Tibial artery (tissue), 4 donors: ENCODE results near the gene NAT9.

Experiments used
- DNase-seq, 2 donors: peaks; one replicate each; pipeline ENCODE4 v3.0.0-alpha.2; 2019
- H3K27ac ChIP-seq, 2 donors: fragments of 200-600 bp; sonication (generic) in 1 of 2; 1 replicate in 1 of 2; 2 replicates in 1 of 2; pipeline ENCODE4 v1.5.1; 2018 to 2019; ENCODE audit warnings: mild to moderate bottlenecking in 1 of 2
- H3K27me3 ChIP-seq, 2 donors: fragments of 200-600 bp; sonication (generic) in 1 of 2; one replicate each; pipeline versions ENCODE4 v1.5.1 to v1.6.0; 2016 to 2019
- H3K36me3 ChIP-seq, 3 donors: fragments of 200-600 bp; sonication (generic) in 2 of 3; one replicate each; pipeline ENCODE4 v1.5.1; 2016 to 2019; ENCODE audit warnings: mild to moderate bottlenecking in 2 of 3
- H3K4me1 ChIP-seq, 4 donors: fragments of 200-600 bp; sonication (generic) in 2 of 4; 1 replicate in 3 of 4; 2 replicates in 1 of 4; pipeline ENCODE4 v1.5.1; 2016 to 2019
- H3K4me3 ChIP-seq, 2 donors: fragments of 200-600 bp; sonication (generic) in 1 of 2; 1 replicate in 1 of 2; 2 replicates in 1 of 2; pipeline ENCODE4 v1.5.1; 2018 to 2019; ENCODE audit warnings: mild to moderate bottlenecking in 2 of 2
- H3K9me3 ChIP-seq, 3 donors: fragments of 200-600 bp; sonication (generic) in 1 of 3; one replicate each; pipeline ENCODE4 v1.5.1; 2016 to 2019
- intact Hi-C: fragments of 100-400 bp; cut with DNase I; formaldehyde crosslinking; loops from one replicate; pipeline ENCODE4 v1.15.0; 2023; ENCODE audit warnings: low total_unique reads
- TF ChIP-seq, protein P1 (sequence below), 2 experiments: fragments of 200-600 bp in 1 of 2; fragments of 450-650 bp in 1 of 2; IDR thresholded peaks; one replicate each; pipeline ENCODE4 v1.5.1; 2017 to 2019; ENCODE audit warnings: antibody characterized with exemption in 2 of 2, mild to moderate bottlenecking in 1 of 2, moderate library complexity in 1 of 2

The NAT9 gene

DNA sequence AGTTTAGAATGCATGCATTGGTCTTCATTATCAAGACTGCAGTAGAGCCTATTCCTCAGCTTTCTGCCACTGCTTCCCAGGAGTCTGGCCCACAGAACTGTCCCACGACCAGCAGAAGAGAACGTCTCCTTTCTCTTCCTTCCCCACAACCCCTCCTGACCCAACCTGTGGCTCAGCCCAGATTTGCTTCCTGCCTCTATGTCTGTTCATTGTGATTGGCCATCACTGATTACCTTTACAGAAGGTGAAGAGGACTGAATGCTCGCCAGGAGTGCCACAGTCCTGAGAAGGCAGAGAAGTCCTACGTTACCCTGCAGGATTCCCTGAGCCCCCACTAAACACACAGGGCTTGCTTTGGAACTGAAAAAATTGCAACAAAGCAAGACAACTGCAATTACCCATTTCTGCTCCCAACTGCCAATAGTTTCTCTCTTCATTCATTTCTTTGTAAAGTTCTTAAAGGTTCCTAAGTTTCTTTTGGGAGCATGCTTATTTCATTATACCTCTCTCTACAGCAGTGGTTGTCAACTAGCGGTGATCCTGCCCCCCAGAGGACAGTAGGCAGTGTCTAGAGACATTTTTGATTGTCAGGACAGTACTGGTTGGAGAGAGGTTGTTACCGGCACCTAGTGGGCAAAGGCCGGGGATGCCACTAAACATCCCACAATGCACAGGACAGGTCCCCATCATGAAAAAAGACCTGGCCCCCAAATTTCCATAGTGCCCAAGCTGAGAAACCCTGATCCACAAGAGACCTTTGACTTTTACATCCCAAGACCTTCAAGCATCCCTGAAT lies 4.5 kb upstream of the NAT9 start:
- Histone ChIP-seq H3K27ac (no peak overlapping the region), H3K4me1 (peaks cover 0 to 17% (median 12%) of the 10 kb centered on the region in 4 donors), H3K27me3 (no peaks in the 10 kb centered on the region), H3K4me3 (no peak overlapping the region), H3K36me3 (peaks cover 0 to 36% (median 0%) of the 10 kb centered on the region in 3 donors), H3K9me3 (no peaks in the 10 kb centered on the region)
- intact Hi-C loops, result no loop called here
- TF ChIP-seq, protein P1, sequence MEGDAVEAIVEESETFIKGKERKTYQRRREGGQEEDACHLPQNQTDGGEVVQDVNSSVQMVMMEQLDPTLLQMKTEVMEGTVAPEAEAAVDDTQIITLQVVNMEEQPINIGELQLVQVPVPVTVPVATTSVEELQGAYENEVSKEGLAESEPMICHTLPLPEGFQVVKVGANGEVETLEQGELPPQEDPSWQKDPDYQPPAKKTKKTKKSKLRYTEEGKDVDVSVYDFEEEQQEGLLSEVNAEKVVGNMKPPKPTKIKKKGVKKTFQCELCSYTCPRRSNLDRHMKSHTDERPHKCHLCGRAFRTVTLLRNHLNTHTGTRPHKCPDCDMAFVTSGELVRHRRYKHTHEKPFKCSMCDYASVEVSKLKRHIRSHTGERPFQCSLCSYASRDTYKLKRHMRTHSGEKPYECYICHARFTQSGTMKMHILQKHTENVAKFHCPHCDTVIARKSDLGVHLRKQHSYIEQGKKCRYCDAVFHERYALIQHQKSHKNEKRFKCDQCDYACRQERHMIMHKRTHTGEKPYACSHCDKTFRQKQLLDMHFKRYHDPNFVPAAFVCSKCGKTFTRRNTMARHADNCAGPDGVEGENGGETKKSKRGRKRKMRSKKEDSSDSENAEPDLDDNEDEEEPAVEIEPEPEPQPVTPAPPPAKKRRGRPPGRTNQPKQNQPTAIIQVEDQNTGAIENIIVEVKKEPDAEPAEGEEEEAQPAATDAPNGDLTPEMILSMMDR (IDR thresholded peaks at IDR 0.05), result no peak
- no peak for DNase-seq

- no peak overlapping the region for H3K4me3 ChIP-seq
- no peaks in the 10 kb centered on the region for H3K9me3 ChIP-seq
- peak in 1 of 2 donors; percentile 71 for DNase-seq
- peaks cover 0 to 23% (median 19%) of the 10 kb centered on the region in 4 donors for H3K4me1 ChIP-seq
- intact Hi-C loops, result loop anchor here (10.0 kb wide), 1 partner anchor 575 kb away; the partner anchor contains the start of gene RPL38
- no peak overlapping the region for H3K27ac ChIP-seq
- TF ChIP-seq, protein P1 (IDR thresholded peaks at IDR 0.05), result no peak
- no peaks in the 10 kb centered on the region for H3K27me3 ChIP-seq
- H3K36me3 ChIP-seq, result peaks cover 0 to 30% (median 0%) of the 10 kb centered on the region in 3 donors
These were observed 3.8 kb upstream of the NAT9 start for GRCh38 chr17:74779948-74780400.

GRCh38 chr17:74779501-74779900 lies 3.4 kb upstream of the NAT9 start:
- Histone ChIP-seq H3K27ac (no peak overlapping the region), H3K4me1 (peaks cover 0 to 27% (median 23%) of the 10 kb centered on the region in 4 donors), H3K27me3 (no peaks in the 10 kb centered on the region), H3K9me3 (no peaks in the 10 kb centered on the region), H3K4me3 (no peak overlapping the region), H3K36me3 (peaks cover 0 to 30% (median 0%) of the 10 kb centered on the region in 3 donors)
- TF ChIP-seq, protein P1 (IDR thresholded peaks at IDR 0.05), result no peak
- intact Hi-C loops, result loop anchor here (10.0 kb wide), 1 partner anchor 575 kb away; the partner anchor contains the start of gene RPL38
- DNase-seq, result no peak

DNA sequence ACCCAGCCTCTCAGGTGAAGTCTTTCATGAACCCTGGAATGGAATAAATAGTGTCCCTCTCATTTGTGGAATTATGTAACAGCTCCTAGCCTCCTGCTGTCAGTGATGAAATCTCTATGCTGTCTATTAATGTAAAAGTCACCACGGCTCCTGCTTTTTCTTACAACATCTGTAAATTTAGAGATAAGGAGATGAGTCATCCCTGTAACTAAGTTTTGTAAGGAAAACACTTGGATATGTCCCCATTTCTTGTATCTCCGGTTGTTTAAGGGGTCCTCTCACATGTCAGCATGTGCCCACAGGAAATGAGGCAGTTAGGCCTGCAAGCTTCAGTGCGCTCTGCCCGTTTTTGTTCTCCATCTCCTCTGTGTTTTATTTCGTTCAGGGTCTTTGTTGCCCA lies 2.8 kb upstream of the NAT9 start:
- intact Hi-C loops, result loop anchor here (10.0 kb wide), 1 partner anchor 574 kb away; the partner anchor contains the start of gene RPL38
- no peaks in the 10 kb centered on the region for H3K27me3 ChIP-seq
- H3K4me1 ChIP-seq, result peaks cover 0 to 31% (median 23%) of the 10 kb centered on the region in 4 donors
- TF ChIP-seq, protein P1 (IDR thresholded peaks at IDR 0.05), result no peak
- H3K4me3 ChIP-seq, result no peak overlapping the region
- peaks cover 0 to 30% (median 0%) of the 10 kb centered on the region in 3 donors for H3K36me3 ChIP-seq
- no peaks in the 10 kb centered on the region for H3K9me3 ChIP-seq
- DNase-seq, result no peak
- H3K27ac ChIP-seq, result no peak overlapping the region

DNA sequence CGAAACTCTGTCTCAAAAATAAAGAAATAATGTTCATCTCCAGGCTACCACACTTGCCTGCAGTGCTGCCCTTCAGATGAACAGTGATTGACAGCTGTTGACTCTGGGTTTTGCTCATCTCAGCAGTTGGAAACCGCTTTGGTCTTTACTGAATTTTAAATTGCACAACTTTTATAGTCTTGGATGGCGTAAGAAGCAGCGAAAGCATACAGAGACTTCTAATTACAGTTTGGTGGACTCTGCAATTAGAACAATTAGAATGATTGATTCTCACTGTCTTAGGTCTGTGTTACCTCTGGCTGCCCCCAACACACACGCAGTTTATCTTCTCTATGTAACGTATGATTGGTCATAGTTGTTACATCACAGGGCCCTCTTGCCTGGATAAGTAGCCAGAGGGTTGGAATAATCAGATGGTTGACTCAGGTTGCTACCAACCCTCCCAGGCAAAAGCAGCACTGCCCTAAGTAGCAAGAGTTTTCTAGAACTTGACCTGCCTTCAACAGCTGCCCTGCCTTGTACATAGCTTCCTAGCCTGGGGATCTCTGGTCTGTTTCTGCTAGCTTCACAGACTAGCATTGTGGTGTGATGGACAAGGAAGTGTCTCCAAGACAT lies 1.9 kb upstream of the NAT9 start:
- intact Hi-C loops, result loop anchor here (2.0 to 10.0 kb wide), 2 partner anchors 29 to 573 kb away; partner anchors contain the start of genes NHERF1 and RPL38
- no peaks in the 10 kb centered on the region for H3K9me3 ChIP-seq
- TF ChIP-seq, protein P1 (IDR thresholded peaks at IDR 0.05), result no peak
- H3K27me3 ChIP-seq, result no peaks in the 10 kb centered on the region
- H3K4me3 ChIP-seq, result no peak overlapping the region
- DNase-seq, result no peak
- peaks cover 4 to 39% (median 5%) of the 10 kb centered on the region in 3 donors for H3K36me3 ChIP-seq
- peaks cover 0 to 32% (median 23%) of the 10 kb centered on the region in 4 donors for H3K4me1 ChIP-seq
- H3K27ac ChIP-seq, result no peak overlapping the region
